CD4-positive, alpha-beta T cell treated with Interleukin-4 for 1 hour (primary cell): Measurements from ENCODE around the gene TAF6.
A peak's percentile ranks its signal among the peaks of the same experiment; 100 is the strongest.

Experiments
- DNase-seq, 2 donors: peaks; one replicate each; pipeline ENCODE4 v3.0.0-alpha.2; 2020 to 2022

Gene TAF6

DNA sequence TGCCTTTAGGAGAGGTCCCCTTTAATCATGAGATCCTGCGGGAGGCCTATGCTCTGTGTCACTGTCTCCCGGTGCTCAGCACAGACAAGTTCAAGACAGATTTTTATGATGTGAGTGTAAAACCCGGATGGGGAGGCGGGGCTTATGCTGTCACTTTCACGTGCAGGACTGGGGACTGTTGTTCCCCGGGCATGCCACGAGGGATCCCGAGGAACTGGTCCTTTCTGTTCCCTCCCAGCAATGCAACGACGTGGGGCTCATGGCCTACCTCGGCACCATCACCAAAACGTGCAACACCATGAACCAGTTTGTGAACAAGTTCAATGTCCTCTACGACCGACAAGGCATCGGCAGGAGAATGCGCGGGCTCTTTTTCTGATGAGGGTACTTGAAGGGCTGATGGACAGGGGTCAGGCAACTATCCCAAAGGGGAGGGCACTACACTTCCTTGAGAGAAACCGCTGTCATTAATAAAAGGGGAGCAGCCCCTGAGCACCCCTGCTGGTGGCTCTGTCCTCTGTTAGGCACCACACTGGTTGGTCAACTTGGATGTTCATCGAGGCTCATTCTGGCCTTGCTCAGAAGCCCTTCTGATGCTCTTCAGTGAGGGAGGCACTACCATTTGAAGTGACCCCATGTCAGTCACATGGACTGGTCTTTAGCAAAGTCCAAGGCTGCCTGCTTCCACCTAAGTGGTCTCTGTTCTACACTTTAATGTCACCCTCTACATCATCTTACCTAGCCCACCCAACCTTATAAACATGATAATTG is 27.6 kb downstream of the TAF6 start:
- no peak for DNase-seq

DNA sequence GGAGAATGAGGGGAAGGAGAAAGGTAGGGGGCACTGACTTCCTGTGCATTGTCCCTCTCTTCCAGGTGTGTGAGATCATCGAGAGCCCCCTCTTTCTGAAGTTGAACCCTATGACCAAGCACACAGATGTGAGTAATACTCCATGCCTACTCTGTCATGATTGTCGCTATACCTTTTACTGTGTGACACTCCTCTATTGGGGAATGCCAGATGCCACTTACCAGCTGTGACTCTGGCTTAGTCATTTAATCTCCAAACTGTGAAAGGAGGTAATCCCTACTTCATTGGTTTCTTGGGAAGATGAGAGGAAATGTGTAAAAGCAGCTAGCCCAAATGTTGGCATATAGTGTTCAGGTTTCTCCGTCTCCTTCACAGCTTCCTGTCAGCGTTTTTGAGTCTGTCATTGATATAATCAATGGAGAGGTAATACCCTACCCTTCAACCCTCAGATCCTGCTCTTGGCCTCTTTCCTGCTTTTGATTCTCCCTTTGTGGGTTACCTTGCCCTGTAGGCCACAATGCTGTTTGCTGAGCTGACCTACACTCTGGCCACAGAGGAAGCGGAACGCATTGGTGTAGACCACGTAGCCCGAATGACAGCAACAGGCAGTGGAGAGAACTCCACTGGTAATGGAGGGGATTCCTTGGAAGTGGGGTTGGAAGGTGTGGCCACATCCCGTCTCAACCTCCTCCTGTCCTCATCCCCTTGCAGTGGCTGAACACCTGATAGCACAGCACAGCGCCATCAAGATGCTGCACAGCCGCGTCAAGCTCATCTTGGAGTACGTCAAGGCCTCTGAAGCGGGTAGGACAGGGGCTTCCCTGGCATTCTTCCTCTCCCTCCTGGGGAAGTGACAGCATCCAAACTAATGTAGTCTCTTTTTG is 28.4 kb downstream of the TAF6 start:
- no peak for DNase-seq

DNA sequence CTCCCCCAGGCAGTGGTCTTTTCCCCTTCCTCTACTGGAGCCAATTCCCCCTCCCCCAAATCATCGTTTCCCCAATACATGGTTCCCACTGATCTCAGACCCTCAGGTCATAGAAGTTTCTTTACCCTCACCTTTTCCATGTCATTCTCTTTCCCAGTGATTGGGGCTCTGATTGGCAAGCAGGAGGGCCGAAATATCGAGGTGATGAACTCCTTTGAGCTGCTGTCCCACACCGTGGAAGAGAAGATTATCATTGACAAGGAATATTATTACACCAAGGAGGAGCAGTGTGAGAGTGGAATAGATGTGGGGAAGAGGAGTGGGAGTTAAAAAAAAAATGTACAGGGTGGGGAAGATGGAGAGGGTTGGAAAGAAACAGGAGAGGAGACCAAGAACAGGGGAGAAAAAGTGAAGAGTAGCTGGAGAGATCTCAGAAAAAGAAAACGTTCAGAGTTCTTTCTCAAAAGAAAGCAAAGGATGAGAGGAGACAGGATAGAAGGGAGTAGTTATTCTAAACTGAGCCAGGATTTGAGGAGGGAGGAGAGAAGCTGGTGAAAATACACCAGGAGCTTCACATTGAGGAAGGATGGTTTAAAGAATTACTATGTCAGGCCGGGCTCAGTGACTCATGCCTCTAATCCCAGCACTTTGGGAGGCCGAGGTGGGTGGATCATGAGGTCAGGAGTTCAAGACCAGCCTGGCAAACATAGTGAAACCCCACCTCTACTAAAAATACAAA is 29.5 kb downstream of the TAF6 start:
- DNase-seq = no peak

DNA sequence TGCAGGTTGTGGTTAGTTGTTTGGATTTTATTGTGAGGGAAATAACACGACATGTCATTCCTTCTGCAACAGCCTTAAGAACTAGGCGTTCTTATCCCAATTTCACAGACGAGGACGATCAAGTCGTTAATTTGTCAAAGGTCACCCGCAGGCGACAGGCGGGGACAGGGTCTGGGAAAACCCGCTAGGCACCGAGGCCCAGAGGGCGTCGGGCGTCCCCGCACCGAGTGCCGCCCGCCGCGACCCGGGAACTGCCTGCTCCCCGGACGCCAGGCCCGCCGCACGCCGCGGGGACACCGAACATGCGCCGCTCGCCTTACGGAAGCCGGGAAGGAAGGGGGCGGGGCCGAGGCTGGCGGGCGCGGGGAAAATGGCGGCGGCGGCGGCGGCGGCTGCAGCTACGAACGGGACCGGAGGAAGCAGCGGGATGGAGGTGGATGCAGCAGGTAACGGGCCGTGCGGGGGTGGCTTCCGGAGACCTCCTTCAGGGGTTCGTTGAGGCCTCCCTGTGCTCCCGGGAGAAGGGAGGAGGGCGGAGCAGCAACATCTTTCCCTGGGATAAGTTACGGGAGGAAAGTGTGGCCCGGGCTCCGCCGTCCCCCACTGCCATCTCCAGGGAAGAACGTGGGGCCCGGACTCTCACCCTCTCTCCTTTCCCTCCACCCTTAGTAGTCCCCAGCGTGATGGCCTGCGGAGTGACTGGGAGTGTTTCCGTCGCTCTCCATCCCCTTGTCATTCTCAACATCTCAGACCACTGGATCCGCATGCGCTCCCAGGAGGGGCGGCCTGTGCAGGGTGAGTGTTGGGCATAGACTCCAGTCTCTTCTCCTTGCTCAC is 30.3 kb downstream of the TAF6 start, which contains the start of gene COPS6:
COPS6 (plus strand) TSS at position 349 of the 837 bp plus-strand sequence; CDS start at position 371, 22 bp downstream.
- DNase-seq = peak; percentile 77 to 87

DNA sequence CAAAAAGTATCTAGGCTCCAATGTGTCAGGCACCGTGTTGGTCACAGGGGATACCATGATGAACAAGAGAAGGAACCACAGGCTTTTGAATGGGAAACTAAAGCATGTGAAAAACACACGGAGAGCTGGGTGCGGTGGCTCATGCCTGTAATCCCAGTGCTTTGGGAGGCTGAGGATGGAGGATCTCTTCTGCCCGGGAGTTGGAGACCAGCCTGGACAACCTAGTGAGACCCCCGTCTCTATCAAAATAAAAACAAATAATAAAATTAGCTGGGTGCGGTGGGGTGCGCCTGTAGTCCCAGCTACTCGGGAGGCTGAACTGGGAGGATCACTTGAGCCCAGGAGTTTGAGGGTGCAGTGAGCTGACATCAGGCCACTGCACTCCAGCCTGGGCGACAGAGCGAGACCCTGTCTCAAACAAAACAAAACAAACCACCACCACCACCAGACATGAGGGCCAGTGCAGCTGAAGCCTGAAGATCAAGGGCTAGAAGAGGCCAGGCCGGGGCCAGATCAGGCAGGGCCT is 31.0 kb downstream of the TAF6 start:
- DNase-seq = no peak

DNA sequence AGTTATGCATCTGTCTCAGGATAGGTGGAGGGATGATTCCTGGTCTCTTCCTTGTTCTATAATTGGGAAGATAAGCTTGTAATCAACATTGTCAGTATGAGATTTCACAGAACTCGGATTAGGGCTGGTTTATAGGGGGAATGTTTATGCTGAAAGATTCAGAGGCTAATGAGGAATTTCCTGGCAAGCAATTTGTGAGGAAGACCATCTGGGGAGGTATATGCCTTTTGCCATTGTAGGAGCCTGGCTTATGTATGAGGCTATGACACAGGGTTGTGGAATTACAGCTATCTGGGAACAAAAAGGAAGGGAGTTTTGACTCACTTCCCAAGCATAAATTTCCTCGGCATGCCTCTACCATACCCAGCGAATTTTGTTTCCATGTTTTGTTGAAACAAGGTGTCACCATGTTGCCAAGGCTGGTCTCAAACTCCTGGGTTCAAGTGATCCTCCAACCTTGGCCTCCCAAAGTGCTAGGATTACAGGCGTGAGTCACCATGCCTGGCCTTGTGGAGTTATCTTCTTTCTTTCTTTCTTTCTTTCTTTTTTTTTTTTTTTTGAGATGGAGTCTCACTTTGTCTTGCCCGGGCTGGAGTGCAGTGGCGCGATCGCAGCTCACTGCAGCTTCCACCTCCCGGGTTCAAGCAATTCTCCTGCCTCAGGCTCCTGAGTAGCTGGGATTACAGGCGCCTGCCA is 32.0 kb downstream of the TAF6 start:
- DNase-seq = no peak

DNA sequence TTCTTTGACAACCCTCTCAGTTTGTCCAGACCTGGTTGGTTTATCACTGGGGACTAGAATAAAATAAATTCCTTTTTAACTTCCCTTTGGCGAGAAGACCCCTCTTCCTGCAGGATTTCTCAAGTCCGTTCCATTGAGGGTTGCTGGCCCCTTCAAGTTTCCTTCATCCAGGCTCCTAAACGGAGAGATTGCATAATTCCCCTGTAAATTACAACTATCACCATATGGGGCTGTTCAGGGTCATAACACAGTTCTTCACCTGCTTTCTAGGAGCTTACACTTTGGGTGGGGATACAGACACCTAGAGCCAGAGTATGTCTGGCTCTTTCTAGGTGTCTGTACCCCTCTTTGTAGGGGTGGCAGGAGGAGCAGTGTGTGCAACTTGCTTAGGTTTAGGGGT is 33.6 kb downstream of the TAF6 start:
- DNase-seq = no peak

DNA sequence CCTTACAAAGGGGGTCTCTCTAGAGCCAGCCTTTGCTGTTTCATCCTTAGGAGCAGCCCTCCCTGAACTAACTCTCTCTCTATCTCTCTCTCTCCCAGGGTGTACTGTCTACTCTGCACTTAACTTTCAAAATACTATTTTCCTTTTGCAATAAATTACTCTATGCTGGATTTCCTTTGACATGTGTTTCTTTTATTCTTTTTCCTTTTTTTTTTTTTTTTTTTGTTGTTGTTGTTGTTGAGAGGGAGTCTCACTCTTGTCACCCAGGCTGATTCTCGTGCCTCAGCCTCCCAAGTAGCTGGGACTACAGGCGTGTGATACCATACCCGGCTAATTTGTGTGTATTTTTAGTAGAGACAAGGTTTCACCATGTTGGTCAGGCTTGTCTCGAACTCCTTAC is 36.2 kb downstream of the TAF6 start:
- DNase-seq = no peak

DNA sequence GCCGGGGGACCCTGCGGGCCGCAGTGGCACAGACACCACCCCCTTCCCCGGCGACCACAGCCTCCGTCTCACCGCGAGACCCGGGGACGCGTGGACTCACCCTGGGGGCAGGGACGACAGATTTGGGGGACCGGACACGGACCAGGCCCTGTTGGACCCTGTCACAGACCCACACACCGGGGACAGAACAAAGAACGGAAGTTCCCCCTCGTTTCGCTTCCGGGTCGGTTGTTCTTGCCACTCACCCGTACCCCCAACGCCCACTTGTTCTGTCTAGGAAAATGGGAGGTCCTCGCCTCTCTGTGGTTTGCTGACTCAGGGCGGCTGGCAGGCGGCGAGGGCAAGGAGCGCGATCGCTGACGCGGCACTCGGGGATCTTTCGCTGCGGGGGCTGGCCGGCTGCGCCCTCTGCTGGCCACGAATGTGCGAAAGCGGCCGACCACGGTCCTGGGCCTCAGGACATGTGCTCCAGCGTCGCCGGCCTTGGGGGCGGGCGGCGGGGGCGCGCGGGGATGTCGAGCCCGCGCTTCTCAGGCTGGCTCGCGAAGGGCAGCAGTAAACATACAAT is 37.5 kb downstream of the TAF6 start, which contains the start of gene ZNF3:
ZNF3 (minus strand) TSS at position 189 of the 568 bp plus-strand sequence. CDS start 4,366 bp downstream, outside the sequence.
- peak; percentile 99 for DNase-seq

DNA sequence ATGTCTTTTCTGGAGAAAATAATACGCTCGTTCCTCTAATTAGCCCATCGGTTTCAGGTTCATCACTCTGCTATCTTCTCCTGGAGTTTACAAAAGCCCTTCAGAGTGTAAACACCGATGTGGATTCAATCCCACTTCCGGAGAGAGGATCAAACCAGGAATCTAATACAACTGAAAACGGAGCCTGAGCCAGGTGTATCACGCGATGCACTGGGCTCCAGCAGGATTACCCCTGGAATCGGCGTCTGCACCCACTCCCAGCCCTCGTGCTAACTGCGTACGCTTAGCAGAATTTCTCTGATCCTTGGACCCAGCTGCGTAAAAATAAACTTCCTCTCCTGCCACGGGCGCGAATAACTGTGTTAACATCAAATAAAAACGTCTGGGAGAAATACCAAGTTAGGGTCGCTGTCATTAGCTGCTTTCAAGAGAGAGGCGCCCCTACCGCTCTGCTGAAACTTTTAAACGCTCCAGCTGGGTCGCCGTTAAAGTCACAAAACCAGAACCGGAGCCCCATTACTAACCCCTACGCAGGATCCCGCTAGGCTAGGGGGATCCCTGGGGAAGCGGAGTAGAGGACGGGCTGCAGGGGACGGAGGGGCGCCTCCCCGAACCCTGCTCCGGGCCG is 38.1 kb downstream of the TAF6 start:
- DNase-seq = peak in 1 of 2 donors; percentile 12

DNA sequence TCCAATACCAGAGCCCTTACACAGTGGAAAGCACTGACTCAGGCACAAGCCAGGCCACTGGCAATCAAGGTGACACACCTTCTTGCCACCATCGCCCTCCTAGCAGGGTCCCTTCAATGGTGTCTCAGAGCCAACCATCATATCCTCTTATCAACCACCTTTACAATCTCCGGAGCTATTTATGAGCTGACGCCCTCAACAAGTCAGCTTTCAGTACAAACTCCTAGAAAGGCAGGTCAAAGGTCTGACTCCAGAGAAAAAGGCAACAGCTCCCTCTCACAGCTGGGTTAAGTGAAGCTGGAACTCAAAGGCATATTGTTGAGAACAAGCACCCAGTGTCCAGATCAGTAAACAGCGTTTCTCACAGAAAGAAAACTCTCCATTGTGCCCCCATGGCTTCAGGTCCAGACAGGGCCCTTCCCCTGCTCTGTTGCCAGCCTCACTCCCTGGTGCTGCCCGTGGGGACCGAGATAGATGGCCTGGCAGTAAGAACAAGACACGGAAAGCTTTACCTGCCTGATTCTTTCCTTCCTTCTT is 40.1 kb downstream of the TAF6 start:
- DNase-seq = no peak

DNA sequence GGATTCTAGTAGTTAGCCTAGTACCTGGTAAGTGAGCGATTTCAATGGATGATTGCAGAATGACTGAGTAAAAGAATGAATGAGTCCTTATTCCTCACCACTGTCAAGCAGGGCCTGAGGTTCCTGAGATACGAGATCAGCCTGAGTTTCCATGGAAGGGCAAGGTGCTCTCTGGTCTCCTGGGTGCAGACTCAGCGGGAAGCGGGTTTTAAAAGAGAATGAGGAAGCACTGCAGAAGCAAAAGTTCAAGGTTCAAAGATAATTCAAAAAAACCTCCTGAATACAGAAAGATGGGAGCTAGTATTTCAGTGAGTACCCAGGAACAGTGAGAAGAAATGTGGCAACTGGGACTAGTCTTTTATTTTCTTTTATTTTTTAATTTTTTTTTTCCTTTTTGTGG is 42.0 kb downstream of the TAF6 start:
- no peak for DNase-seq

DNA sequence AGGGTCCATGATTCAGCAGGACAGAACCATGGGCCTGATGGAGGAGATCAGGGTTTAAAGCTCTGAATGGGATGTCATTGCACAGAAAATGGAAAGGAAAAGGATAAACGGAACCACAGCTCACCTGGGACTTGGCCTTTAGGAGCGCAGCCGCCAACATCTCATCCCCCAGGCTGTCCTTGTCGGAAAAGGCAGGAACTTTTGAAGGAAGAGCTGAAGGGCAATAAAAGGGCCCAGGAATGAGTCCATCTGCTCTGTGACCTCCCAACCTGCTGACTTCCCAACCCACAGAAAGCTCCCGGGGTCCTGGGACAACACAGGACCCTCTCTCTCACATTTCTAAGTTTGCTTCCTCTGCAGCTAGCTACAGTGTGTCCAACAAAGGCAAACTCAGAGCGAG is 43.7 kb downstream of the TAF6 start:
- DNase-seq = no peak

DNA sequence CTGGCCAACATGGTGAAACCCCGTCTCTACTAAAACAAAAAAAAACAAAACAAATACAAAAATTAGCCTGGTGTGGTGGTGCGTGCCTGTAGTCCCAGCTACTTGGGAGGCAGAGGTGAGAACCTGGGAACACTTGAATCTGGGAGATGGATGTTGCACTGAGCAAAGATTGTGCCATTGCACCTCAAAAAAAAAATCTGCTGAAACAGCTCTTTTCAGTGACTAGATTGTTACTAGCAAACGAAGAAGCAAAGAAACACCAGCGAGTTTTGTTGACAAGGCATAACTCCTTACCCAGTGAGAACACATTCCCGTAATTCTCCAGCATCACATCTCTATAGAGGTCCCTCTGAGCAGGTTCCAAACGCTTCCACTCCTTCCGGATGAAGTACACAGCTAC is 44.3 kb downstream of the TAF6 start:
- no peak for DNase-seq

DNA sequence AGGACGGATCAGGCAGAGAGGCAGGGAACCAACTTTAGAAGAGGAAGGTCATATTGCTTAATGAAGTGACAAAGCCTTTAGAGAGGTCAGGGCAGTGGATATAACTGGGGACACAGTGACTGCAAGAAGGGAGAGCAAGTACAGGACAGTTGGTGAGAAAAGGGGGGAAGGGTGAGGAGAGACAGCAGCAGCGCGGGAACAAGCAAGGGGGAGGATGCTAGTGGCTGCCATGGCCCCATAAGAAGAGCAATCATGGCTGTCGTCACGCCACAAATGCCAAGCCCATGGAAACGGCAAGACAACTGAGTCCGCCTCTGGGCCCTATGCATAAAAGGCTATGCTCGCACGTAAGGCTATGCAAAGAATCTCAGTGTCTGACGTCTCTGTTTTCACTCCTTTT is 46.7 kb downstream of the TAF6 start:
- no peak for DNase-seq

DNA sequence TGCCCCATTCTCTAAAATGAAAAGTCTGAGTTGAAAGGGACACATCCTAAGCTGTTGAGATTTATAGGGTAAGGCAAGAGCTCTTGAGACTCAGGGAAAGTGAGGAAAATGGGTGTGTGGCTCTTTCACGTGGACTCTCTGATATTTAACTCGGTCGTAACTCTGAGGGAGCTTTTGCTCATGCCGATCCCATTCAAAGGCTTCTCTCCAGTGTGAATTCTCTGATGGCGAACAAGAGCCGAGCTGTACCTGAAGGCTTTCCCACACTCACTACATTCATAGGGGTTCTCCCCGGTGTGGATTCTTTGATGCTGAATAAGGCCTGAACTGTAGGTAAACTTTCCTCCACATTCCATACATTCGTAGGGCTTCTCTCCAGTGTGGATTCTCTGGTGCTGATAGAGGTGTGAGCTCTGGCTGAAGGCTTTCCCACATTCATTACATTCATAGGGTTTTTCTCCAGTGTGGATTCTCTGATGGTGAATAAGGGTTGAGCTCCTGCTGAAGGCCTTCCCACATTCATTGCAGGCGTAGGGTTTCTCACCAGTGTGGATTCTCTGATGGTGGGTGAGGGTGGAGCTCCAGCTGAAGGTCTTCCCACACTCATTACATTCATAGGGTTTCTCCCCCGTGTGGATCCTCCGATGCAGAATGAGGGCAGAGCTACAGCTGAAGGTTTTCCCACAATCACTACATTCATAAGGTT is 48.0 kb downstream of the TAF6 start:
- no peak for DNase-seq

DNA sequence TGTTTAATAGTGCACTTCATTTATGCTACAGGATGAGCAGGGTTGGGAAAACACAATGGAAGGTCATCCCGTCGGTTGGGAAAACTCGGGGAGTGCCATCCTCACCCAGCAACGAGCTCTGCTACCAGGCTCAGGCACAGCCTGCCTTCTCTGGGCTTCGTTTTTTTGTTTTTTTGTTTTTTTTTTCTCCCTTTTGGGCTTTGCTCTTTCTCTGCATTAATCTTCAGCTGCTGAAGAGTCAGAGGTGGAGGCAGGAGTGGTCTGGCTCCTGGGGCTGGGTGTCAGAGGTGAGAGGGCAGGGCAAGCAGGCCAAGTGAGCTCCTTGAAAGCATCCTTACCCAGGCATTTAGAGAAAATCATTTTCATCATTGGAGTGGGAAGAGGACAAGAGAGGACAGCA is 49.2 kb downstream of the TAF6 start:
- no peak for DNase-seq

DNA sequence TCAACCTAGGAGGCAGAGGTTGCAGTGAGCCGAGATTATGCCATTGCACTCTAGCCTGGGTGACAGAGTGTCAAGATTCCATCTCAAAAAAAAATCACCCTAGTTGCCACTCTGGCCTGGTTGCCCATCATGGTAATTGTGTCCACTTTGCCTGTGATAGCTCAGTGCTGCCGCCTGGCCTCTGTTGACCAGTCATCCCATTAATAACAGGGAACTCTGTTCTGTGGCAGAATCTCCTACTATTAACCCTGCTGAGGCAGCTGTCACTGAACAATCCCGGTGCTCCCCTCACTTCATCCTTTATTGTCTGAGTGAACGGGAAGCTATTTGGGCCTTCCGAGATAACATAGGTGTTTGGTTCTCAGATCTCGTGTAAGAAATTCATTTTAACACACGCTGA is 52.2 kb downstream of the TAF6 start:
- no peak for DNase-seq

DNA sequence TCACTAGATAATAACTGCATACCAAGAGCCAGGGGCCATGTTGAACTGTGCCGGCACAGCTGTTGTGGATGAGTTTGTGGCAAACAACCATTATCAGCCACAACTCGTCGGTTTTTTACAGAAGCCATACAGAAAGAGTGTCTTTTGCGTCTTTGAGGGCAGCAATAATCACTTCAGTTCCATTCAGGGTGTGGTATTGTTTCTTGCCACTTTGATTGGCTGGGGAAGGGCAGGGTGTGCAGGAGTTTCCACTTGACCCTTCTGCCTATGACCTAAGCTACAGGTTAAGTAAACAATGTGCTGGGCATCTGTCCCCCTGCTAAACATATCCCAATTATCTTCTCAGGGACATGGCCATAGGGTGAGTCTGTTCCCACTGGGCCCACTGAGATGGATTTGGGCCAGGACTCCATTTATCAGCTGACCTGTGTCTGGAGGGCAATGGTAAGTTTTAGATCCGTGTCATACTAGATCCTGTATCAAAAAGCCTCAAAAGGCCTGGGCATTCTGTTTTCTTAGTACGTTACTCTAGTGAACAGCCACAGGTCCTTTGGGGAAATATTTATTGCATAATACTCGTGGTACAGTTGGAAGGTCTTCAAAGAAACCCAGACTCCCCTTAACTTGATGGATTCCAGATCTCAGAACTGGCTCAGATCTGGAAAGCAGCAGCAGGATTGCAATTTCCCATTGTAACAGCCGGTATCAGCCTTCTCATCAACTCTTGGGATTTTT is 53.5 kb downstream of the TAF6 start:
- no peak for DNase-seq
